HG03064 (cell line): Measurements from ENCODE around the gene SLC43A1.

ENCODE experiments used
- ATAC-seq: cut with Tn5 transposase; IDR thresholded peaks from one replicate; pipeline ENCODE4 v1.9.1; 2021; ENCODE audit warnings: low read depth; ENCODE audit not compliant: unreplicated experiment

Gene SLC43A1

GRCh38 chr11:57499413-57499982 lies 16.0 kb downstream of the SLC43A1 start:
- peak; percentile 97 for ATAC-seq

- ATAC-seq: no peak
These were observed 17.0 kb downstream of the SLC43A1 start for GRCh38 chr11:57498540-57498939.

GRCh38 chr11:57497303-57498247 lies 17.9 kb downstream of the SLC43A1 start:
- no peak for ATAC-seq

GRCh38 chr11:57496109-57496820 lies 19.2 kb downstream of the SLC43A1 start:
- no peak for ATAC-seq

GRCh38 chr11:57493507-57494503 lies 21.7 kb downstream of the SLC43A1 start:
- ATAC-seq: peak; percentile 58

GRCh38 chr11:57491371-57492061 lies 24.0 kb downstream of the SLC43A1 start:
- no peak for ATAC-seq

- ATAC-seq: no peak
These were observed 24.9 kb downstream of the SLC43A1 start for GRCh38 chr11:57490456-57491248.

- ATAC-seq: no peak
These were observed 27.4 kb downstream of the SLC43A1 start for GRCh38 chr11:57487920-57488659.

GRCh38 chr11:57487021-57487778 lies 28.3 kb downstream of the SLC43A1 start:
- ATAC-seq: no peak

GRCh38 chr11:57485217-57485990 lies 30.1 kb downstream of the SLC43A1 start:
- ATAC-seq: no peak

- ATAC-seq: peak; percentile 68
These were observed 31.3 kb downstream of the SLC43A1 start for GRCh38 chr11:57484141-57484710.

- ATAC-seq: no peak
These were observed 32.0 kb downstream of the SLC43A1 start for GRCh38 chr11:57483562-57483918.

GRCh38 chr11:57482782-57483561 lies 32.5 kb downstream of the SLC43A1 start:
- no peak for ATAC-seq

GRCh38 chr11:57481915-57482781 lies 33.4 kb downstream of the SLC43A1 start:
- no peak for ATAC-seq

GRCh38 chr11:57481315-57481714 lies 34.2 kb downstream of the SLC43A1 start:
- no peak for ATAC-seq
